Left kidney (tissue), 2 donors: ENCODE data around the gene SCLY. TPM values are rescaled to one million over a fixed set of nuclear protein-coding genes. Genes with fewer than 3 reads are reported as not detected.

Experiments used
- DNase-seq: peaks from one replicate; pipeline ENCODE4 v3.0.0-alpha.2; 2013
- polyA plus RNA-seq: library from polyadenylated mRNA; unstranded; fragments of 120-200 nt; gene quantifications from one replicate; pipeline ENCODE4 v1.2.1, GENCODE V29; 2013; ENCODE audit not compliant: insufficient read length

The SCLY gene
- polyA plus RNA-seq, 1 donor = 34.0 TPM

GRCh38 chr2:238069021-238069709, 8.4 kb downstream of the SCLY start:
- DNase-seq = no peak

GRCh38 chr2:238069877-238070276, 9.1 kb downstream of the SCLY start:
- DNase-seq = no peak

GRCh38 chr2:238075397-238075796, 14.6 kb downstream of the SCLY start:
- DNase-seq = no peak

GRCh38 chr2:238077292-238077691, 16.5 kb downstream of the SCLY start:
- DNase-seq = no peak

GRCh38 chr2:238079874-238080327, 19.1 kb downstream of the SCLY start:
- no peak for DNase-seq

- DNase-seq = no peak
Measured at GRCh38 chr2:238080518-238080917, 19.7 kb downstream of the SCLY start.

- no peak for DNase-seq
Measured at GRCh38 chr2:238081150-238081549, 20.3 kb downstream of the SCLY start.

- no peak for DNase-seq
Measured at GRCh38 chr2:238081561-238081960, 20.8 kb downstream of the SCLY start.

GRCh38 chr2:238082151-238082550, 21.4 kb downstream of the SCLY start:
- DNase-seq = no peak

- DNase-seq = no peak
Measured at GRCh38 chr2:238082827-238083226, 22.0 kb downstream of the SCLY start.

- DNase-seq = no peak
Measured at GRCh38 chr2:238083919-238084318, 23.1 kb downstream of the SCLY start.

GRCh38 chr2:238084761-238085160, 24.0 kb downstream of the SCLY start:
- DNase-seq = no peak

GRCh38 chr2:238085899-238086298, 25.1 kb downstream of the SCLY start:
- no peak for DNase-seq

GRCh38 chr2:238087211-238087610, 26.4 kb downstream of the SCLY start:
- DNase-seq = no peak

- no peak for DNase-seq
Measured at GRCh38 chr2:238090887-238091286, 30.1 kb downstream of the SCLY start.

- no peak for DNase-seq
Measured at GRCh38 chr2:238091436-238092060, 30.7 kb downstream of the SCLY start.

- DNase-seq = no peak
Measured at GRCh38 chr2:238092486-238093035, 31.8 kb downstream of the SCLY start.

GRCh38 chr2:238093181-238094140, 32.7 kb downstream of the SCLY start:
- DNase-seq = no peak

GRCh38 chr2:238094438-238095022, 33.7 kb downstream of the SCLY start:
- no peak for DNase-seq

GRCh38 chr2:238095143-238095542, 34.3 kb downstream of the SCLY start:
- DNase-seq = no peak

GRCh38 chr2:238096311-238097011, 35.7 kb downstream of the SCLY start:
- DNase-seq = no peak
